Ectodermal cell (in vitro differentiated cells): ENCODE measurements around the gene TRIO.

Source experiments
- H3K27ac ChIP-seq: 2 replicates; pipeline ENCODE4 v1.7.0; 2013; ENCODE audit warnings: mild to moderate bottlenecking, low read depth, low read length; ENCODE audit not compliant: insufficient read depth, poor library complexity, severe bottlenecking
- H3K27me3 ChIP-seq: 2 replicates; pipeline ENCODE4 v1.7.0; 2013; ENCODE audit warnings: mild to moderate bottlenecking, low read length; ENCODE audit not compliant: insufficient read depth, control insufficient read depth, poor library complexity, severe bottlenecking
- H3K36me3 ChIP-seq: one replicate; pipeline ENCODE4 v1.7.0; 2013; ENCODE audit warnings: low read length; ENCODE audit not compliant: control insufficient read depth, insufficient read depth
- H3K4me1 ChIP-seq: one replicate; pipeline ENCODE4 v1.7.0; 2013; ENCODE audit warnings: low read length; ENCODE audit not compliant: control insufficient read depth, insufficient read depth
- H3K4me3 ChIP-seq: 2 replicates; pipeline ENCODE4 v1.7.0; 2013; ENCODE audit warnings: low read depth, low read length, control low read depth; ENCODE audit not compliant: insufficient read depth
- H3K9me3 ChIP-seq: 2 replicates; pipeline ENCODE4 v1.7.0; 2013; ENCODE audit warnings: mild to moderate bottlenecking, low read length, moderate library complexity; ENCODE audit not compliant: control insufficient read depth
- WGBS, 2 experiments: methylation state at CpG; one replicate each; pipeline ENCODE4 v1.1.7; 2013; ENCODE audit warnings: missing lambda C conversion rate in 2 of 2; 5-methylcytosine and 5-hydroxymethylcytosine counted together

Gene TRIO

DNA sequence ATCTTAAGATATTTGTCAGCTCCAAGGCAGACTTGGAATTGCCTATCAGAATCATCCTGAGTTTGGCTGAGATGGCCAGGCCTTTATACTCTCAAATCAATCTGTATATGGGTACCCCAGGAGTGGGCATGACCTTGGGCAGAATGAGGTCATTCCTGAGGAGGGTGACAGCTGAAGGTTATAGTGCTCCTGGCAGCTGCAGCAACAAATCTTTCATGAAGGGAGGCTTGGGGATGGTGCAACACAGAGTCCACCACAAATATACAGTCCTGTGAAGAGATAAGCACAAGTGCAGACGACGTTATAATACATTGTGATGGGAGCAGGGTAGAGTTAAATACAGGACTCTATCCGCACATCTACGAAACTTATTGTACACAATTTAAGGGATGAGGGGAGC lies 21.1 kb upstream of the TRIO start:
- no peak overlapping the region for H3K4me3 ChIP-seq
- H3K9me3 ChIP-seq = no peaks in the 10 kb centered on the region
- H3K27me3 ChIP-seq = peaks cover 5% of the 10 kb centered on the region
- no peaks in the 10 kb centered on the region for H3K4me1 ChIP-seq
- H3K27ac ChIP-seq = no peak overlapping the region
- no peaks in the 10 kb centered on the region for H3K36me3 ChIP-seq
- 97 to 99% methylated on average over 4 of the region's 4 CpGs for WGBS, 2 experiments

DNA sequence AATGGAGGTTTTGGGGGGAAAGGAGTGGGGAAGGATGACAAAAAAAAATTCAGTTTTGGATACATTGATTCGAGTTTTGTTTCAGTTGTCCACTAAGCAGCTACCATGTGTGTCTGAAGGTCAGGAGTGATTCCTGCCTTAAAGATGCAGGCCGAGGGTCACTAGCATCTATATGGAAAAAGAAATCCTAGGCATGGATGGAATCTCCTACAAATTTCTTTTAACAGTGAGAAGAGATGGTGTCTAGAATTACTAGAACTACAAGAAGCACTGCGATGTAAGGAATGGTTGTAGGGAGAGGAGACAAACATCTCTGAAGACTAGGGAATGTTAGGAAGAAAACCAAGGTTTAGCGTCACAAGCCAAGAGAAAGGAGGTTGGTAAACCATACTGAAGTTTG lies 19.6 kb upstream of the TRIO start:
- Histone ChIP-seq H3K4me1 (no peaks in the 10 kb centered on the region), H3K27me3 (no peaks in the 10 kb centered on the region)
- WGBS, 2 experiments = 97% methylated on average over 4 of the region's 4 CpGs

DNA sequence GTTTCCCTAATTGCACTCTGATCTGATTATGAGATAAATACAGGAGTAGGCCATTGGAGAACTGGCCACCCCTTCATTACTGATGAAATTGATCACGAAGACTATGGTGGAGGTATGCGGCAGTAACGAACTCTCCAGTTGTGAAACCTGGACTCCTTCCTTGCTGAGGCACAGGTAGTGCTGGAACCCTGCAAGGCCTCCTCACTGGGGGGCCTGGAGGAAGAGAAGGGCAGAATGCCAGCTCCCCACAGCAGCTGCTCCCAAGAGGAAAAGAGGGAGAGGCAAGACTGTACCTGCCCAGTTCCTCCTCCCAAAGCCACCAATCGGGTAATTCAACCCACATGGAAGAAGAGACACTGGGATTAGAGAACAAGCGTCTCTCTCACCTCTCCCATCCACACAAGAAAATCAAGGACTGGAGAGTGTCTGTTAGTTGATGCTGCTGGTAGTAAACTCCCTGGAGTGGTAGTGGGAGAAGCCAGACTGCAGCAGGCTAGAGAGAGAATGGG lies 19.1 kb upstream of the TRIO start:
- Histone ChIP-seq H3K4me3 (no peak overlapping the region), H3K36me3 (no peaks in the 10 kb centered on the region), H3K27ac (no peak overlapping the region), H3K9me3 (no peaks in the 10 kb centered on the region), H3K27me3 (no peaks in the 10 kb centered on the region), H3K4me1 (no peaks in the 10 kb centered on the region)
- WGBS, 2 experiments = 96 to 99% methylated on average over 4 of the region's 5 CpGs

More for the DNA sequence above, 19.6 kb upstream of the TRIO start:
- Histone ChIP-seq H3K27ac (no peak overlapping the region), H3K36me3 (no peaks in the 10 kb centered on the region), H3K4me3 (no peak overlapping the region), H3K9me3 (no peaks in the 10 kb centered on the region)

DNA sequence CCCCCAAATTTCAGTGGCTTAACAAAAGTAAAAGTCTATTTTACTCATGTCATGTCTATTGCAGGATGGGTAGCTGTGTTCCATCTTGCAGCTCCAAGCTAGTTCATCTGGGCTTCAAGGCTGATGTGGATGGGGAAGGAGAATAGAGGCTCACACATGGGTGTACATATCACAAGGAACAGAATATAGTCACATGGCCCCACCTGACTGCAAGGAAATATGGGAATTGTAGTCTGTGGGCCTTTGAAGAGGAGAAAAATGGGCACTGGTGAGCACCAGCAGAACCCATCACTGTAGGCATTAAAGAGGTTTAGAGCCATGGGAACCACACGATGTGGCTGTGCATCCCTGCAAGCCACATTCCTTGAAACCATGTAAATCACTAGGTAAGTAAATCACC lies 17.9 kb upstream of the TRIO start:
- H3K4me1 ChIP-seq = no peaks in the 10 kb centered on the region
- H3K9me3 ChIP-seq = no peaks in the 10 kb centered on the region
- H3K36me3 ChIP-seq = no peaks in the 10 kb centered on the region
- 86 to 96% methylated on average over 1 of the region's 1 CpG for WGBS, 2 experiments
- H3K27ac ChIP-seq = no peak overlapping the region
- H3K27me3 ChIP-seq = no peaks in the 10 kb centered on the region
- no peak overlapping the region for H3K4me3 ChIP-seq

DNA sequence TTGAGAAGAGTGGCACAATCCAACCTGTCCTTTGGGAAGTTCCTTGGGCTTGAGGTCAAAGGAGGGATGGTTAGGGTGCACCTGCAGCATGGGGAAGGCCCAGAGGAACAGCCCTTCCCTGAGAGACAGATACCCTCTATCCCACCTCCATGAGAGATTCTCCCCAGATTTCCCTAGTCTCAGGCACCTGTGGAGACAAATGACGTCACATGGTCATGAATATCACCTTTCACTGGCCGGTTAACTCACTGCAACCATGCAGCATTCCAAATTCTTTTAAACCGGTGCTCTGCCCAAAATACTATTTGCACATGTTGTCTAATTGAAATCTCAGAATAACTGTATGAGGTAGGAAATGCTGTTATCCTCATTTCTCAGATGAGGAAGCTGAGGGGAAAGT lies 15.6 kb upstream of the TRIO start:
- Histone ChIP-seq H3K27me3 (no peaks in the 10 kb centered on the region), H3K27ac (no peak overlapping the region), H3K9me3 (no peaks in the 10 kb centered on the region), H3K36me3 (no peaks in the 10 kb centered on the region), H3K4me3 (no peak overlapping the region), H3K4me1 (no peaks in the 10 kb centered on the region)
- WGBS, 2 experiments = 42 to 64% methylated on average over 2 to 3 of the region's 3 CpGs

DNA sequence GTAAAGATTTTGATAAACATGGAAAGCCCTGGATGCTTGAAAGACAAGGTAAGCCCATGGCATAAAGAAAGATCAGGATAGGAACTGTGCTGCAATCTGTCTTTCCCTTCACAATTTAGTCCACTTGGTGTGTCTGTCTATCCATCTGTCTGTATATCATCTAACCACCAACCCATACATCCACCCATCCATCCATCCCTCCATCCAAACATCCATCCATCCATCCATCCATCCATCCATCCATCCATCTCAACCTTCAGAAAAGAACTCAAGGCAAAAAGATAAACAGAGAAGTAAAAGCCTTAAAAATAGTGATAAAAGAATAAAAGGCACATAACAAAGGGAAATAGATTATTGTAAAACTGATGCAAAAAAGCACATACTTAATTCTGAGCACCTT lies 15.1 kb upstream of the TRIO start:
- H3K27me3 ChIP-seq = no peaks in the 10 kb centered on the region
- H3K4me3 ChIP-seq = no peak overlapping the region
- no peak overlapping the region for H3K27ac ChIP-seq
- H3K36me3 ChIP-seq = no peaks in the 10 kb centered on the region
- H3K9me3 ChIP-seq = no peaks in the 10 kb centered on the region
- no peaks in the 10 kb centered on the region for H3K4me1 ChIP-seq

DNA sequence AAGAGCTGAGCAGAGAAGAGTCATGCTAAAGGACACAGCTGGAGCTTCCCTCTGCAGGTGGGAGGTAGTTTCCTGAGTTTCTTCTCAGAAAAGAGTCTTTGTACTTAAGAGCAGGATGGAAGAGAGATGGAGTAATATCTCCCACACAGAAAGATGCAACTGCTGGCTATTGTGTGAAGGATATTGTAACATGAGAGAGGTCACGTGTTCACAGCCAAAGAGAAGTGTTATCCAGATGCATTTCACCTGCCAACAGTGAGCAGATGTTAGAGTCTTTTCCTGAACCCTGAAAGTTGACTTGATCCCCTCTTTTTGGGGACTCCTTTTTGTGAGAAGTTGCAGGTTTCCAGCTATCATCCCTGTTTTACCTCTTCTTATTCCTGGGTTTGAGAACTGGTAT lies 14.0 kb upstream of the TRIO start:
- H3K4me1 ChIP-seq = no peaks in the 10 kb centered on the region
- no peak overlapping the region for H3K4me3 ChIP-seq
- no peak overlapping the region for H3K27ac ChIP-seq
- no peaks in the 10 kb centered on the region for H3K36me3 ChIP-seq
- no peaks in the 10 kb centered on the region for H3K9me3 ChIP-seq
- H3K27me3 ChIP-seq = no peaks in the 10 kb centered on the region
- WGBS, 2 experiments = 83 to 97% methylated on average over 1 of the region's 1 CpG

DNA sequence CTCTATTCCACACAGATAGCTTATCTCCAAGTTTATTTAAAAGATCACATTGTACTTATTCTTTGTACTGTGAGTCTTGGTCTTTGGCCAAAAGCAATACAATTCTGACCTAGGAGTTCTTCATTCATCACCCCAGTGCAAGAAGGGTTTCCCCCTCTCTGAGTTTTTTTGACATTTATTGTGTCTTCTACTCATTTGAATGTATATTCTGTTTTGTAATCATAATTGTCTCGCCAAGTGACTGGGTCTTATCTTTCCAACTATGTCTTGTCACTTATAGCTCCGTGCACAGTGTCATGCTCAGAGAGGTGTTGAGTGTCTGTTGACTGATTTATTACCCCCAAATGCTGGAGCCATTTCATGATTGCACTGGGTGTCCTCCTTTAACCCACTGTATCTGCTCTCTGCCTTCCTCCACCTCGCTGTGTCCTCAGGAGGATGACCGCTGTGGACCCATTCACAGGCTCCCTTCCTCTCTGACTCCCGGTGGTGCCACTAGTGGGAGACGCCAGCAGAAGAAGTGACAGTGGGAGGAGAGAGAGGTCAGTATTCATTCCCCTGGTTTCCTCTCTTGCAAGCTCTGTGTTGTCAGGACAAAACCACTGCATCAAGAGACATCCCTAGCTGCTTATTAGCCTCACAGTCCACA lies 11.2 kb upstream of the TRIO start:
- no peaks in the 10 kb centered on the region for H3K9me3 ChIP-seq
- 87 to 88% methylated on average over 6 of the region's 6 CpGs for WGBS, 2 experiments
- no peaks in the 10 kb centered on the region for H3K36me3 ChIP-seq
- no peaks in the 10 kb centered on the region for H3K4me1 ChIP-seq
- no peak overlapping the region for H3K27ac ChIP-seq
- no peak overlapping the region for H3K4me3 ChIP-seq
- H3K27me3 ChIP-seq = no peaks in the 10 kb centered on the region

DNA sequence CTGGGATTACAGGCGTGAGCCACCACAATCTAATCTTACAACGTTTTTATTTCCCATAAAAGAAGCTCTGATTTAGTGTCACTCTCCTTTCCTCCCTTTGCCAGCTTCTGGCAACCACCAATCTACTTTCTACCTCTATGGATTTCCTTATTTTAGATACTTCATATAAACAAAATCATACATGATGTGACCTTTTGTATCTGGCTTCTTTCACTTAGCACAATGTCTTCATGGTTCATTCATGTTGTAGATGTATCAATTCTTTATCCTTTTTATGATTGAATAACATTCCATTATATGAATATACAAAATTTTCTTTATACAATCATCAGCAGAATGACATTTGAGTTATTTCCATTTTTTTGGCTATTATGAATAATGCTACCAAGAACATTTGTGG lies 9.7 kb upstream of the TRIO start:
- Histone ChIP-seq H3K4me1 (no peaks in the 10 kb centered on the region), H3K27me3 (no peaks in the 10 kb centered on the region), H3K36me3 (no peaks in the 10 kb centered on the region), H3K27ac (no peak overlapping the region), H3K4me3 (no peak overlapping the region), H3K9me3 (no peaks in the 10 kb centered on the region)
- WGBS, 2 experiments = 92% methylated on average over 2 of the region's 2 CpGs

DNA sequence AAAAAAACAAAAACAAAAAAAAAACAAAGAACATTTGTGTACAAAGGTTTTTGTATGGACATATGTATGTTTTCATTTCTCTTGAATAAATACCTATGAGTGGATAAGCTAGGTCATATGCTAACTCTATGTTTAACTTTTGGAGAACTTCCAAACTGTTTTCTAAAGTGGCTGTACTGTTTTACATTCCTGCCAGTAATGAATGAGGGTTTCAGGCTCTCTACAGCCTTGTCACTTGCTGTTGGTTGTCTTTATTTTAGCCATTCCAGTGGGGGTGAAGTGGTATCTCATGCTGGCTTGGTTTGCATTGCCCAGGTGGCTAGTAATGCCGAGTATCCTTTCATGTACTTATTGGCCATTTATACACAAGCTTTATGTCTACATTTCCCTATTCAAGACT lies 9.1 kb upstream of the TRIO start:
- WGBS, 2 experiments = 77 to 86% methylated on average over 1 of the region's 1 CpG
- H3K36me3 ChIP-seq = no peaks in the 10 kb centered on the region
- H3K9me3 ChIP-seq = no peaks in the 10 kb centered on the region
- no peak overlapping the region for H3K27ac ChIP-seq
- no peaks in the 10 kb centered on the region for H3K27me3 ChIP-seq
- H3K4me3 ChIP-seq = no peak overlapping the region
- H3K4me1 ChIP-seq = no peaks in the 10 kb centered on the region

DNA sequence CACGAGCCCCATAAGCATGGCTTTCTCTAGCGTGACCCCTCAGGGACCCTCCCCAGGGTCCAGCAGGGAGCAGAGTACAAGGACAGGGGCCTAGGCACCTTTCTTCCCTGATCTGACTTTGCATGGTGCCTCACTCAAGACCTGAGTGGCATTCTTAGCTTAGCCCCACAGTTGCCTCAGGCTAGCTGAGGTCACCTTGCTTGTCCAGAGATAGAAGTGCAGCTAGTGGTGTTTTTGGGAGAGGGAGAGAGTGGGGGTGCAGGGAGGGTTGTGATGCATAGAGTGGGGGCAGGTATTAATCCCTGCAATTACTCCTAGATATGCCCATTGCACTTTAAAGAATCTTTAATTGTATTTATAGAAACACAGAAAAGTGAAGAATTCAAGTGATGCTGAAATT lies 8.4 kb upstream of the TRIO start:
- H3K27me3 ChIP-seq = no peaks in the 10 kb centered on the region
- WGBS, 2 experiments = 66 to 68% methylated on average over 2 of the region's 2 CpGs
- no peaks in the 10 kb centered on the region for H3K9me3 ChIP-seq
- no peak overlapping the region for H3K4me3 ChIP-seq
- H3K4me1 ChIP-seq = no peaks in the 10 kb centered on the region
- H3K36me3 ChIP-seq = no peaks in the 10 kb centered on the region
- no peak overlapping the region for H3K27ac ChIP-seq
